Measurements from ENCODE around the gene SCAF8. TPM values are rescaled to one million over a fixed set of nuclear protein-coding genes. Genes with fewer than 3 reads are reported as not detected.

SCAF8 gene
- total RNA-seq, 2 experiments from 2014 or later: 39.8 to 43.8 TPM

DNA sequence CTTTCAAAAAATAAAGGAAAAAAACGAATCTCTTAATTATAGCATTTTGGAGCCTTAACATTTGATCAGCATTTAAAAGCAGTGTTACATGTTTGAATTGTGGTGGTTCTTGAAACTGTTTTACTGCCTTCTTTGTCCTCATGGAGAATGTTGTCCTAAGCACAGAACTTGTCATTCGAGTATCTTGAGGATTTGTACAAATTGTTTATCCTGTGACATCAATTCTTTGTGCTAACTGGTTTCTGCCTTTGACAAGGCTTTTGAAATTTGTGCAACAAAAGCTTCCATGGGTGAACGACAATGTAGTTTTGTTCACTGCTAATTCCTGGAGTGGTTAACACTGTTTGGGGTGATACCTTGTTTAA is 130.8 kb downstream of the SCAF8 start:
- Mint-ChIP-seq H3K36me3 (peaks cover 3% of the 10 kb centered on the region), H3K9me3 (no peaks in the 10 kb centered on the region), H3K27me3 (no peaks in the 10 kb centered on the region), H3K4me1 (peaks cover 8% of the 10 kb centered on the region), H3K27ac (no peak overlapping the region), H3K4me3 (no peak overlapping the region)
- no peak for DNase-seq

DNA sequence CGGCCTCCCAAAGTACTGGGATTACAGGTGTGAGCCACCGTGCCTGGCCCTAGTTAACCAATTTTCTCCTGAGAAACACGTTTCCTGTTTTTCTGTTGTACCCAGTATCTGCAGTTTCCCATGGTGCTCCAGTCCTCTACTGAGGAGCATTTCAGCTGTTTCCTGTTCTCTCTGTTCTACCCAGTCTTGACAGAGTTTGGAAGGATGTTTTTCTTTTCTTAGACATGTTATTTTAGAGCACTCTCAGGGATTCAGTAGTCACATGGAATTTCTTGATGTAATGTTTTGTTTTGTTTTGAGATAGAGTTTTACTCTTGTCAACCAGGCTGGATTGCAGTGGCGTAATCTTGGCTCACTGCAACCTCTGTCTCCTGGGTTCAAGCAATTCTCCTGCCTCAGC is 132.1 kb downstream of the SCAF8 start:
- H3K4me3 Mint-ChIP-seq: no peak overlapping the region
- H3K27ac Mint-ChIP-seq: no peak overlapping the region
- no peaks in the 10 kb centered on the region for H3K9me3 Mint-ChIP-seq
- peaks cover 3% of the 10 kb centered on the region for H3K36me3 Mint-ChIP-seq
- H3K27me3 Mint-ChIP-seq: no peaks in the 10 kb centered on the region
- H3K4me1 Mint-ChIP-seq: peaks cover 8% of the 10 kb centered on the region
- DNase-seq: no peak

DNA sequence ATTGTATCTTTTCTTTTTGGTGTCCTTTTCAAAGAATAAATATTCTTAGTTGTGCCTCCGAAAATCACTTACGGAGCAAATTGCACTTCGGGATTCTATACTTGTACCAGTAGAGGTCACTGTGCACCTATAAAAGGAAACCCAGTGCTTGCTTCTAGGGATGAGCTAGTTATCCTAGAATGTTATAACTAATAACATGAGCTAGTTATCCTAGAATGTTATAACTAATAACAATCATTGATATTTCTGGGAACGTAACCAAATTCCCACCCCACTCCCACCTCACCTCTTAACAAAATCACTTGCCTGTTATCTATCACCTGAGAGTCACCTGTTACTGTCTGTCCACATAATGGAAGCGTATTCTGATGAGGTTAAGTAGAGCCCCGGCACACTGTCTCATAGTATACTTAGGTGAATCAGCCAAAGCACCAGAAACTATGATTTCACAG is 135.0 kb downstream of the SCAF8 start:
- H3K9me3 Mint-ChIP-seq: no peaks in the 10 kb centered on the region
- peaks cover 3% of the 10 kb centered on the region for H3K36me3 Mint-ChIP-seq
- DNase-seq: no peak
- H3K27me3 Mint-ChIP-seq: no peaks in the 10 kb centered on the region
- H3K27ac Mint-ChIP-seq: no peak overlapping the region
- H3K4me1 Mint-ChIP-seq: peaks cover 8% of the 10 kb centered on the region
- no peak overlapping the region for H3K4me3 Mint-ChIP-seq

DNA sequence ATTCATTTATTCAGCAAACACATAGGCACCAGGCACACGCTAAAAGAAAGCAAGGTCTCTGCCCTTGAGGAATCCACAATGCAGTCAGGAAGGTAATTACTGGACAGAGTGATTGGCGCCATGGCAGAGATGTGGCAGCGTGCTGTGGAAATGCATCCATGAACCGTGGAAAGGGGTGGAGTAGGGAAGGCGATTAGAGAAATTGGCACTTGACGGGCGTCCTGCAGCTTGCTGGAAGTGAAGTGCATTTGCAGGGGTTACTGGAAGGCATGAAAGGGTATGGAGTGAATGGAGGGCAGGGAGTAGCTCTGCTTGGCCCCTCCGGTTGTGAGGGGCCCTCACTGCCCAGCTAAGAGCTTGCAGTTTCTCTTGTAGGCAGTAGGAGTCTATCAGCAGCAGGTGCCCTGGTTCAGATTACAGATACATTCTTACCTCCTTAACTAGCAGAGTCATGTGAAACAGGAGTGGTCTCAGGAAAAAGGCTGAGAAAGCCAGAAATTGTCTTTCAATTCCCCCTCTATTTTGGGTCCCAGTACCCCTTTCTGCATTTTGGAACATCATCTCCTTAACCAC is 139.4 kb downstream of the SCAF8 start:
- Mint-ChIP-seq H3K36me3 (no peaks in the 10 kb centered on the region), H3K4me1 (peaks cover 3% of the 10 kb centered on the region), H3K9me3 (no peaks in the 10 kb centered on the region), H3K27me3 (no peaks in the 10 kb centered on the region), H3K27ac (no peak overlapping the region), H3K4me3 (no peak overlapping the region)
- DNase-seq: no peak

DNA sequence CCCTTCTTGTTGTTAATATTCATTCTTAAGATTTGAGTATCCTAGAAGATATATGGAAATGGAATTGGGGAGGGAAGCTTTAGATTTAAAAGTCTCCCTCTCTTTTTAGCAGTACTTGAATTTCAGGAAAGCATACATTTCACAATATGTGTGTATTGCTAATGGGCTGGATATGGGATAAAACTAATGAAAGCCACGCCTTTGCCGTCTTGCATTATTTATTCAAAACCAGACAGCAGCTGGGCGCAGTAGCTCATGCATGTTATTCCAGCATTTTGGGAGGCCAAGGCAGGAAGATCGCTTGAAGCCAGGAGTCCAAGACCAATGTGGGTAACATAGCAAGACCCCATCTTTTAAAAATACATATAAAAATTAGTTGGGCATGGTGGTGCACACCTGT is 140.3 kb downstream of the SCAF8 start:
- Mint-ChIP-seq H3K27me3 (no peaks in the 10 kb centered on the region), H3K9me3 (no peaks in the 10 kb centered on the region), H3K36me3 (peaks cover under 1% of the 10 kb centered on the region), H3K4me1 (peaks cover 6% of the 10 kb centered on the region), H3K4me3 (no peak overlapping the region), H3K27ac (no peak overlapping the region)
- no peak for DNase-seq

DNA sequence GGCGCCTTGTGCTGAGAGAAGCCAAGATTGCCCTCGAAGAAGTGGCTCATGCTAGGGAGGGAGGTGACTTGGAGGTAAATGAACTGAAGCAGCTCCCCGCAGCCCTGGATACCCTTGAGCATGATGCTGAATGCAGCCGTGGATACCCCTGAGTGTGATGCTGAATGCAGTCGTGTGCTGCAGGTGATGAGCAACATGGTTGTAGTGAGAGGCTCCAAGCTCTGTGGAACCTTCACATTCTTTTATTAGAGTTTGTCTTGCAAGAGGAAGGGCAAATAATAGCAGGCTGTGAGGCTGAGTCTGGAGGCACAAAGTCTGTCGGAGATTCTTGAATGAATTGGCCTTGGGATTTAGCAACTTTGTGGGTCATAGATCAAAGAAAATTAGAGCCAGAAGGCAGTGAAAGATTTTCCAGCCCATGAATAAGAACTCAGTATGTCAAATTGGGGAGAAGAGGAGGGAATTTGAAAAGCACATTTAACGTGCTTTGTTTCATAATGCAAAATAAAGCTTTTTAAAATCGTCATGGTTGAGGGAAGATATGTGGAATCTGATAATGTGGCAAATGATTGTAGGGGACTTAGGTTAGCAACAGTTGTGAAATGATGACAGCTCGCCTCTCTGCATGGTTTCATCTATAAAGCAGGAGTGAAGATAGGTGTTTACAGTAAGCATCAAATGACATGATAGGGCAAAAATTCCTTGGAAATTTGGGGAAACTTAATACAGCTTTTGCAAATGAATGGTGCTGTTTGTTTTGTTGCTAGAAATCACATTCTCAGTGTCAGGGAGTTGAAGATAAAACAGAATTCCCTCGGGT is 141.8 kb downstream of the SCAF8 start:
- Mint-ChIP-seq H3K27me3 (no peaks in the 10 kb centered on the region), H3K4me1 (peaks cover 6% of the 10 kb centered on the region), H3K36me3 (peaks cover 4% of the 10 kb centered on the region), H3K4me3 (no peak overlapping the region), H3K9me3 (no peaks in the 10 kb centered on the region), H3K27ac (no peak overlapping the region)
- no peak for DNase-seq

DNA sequence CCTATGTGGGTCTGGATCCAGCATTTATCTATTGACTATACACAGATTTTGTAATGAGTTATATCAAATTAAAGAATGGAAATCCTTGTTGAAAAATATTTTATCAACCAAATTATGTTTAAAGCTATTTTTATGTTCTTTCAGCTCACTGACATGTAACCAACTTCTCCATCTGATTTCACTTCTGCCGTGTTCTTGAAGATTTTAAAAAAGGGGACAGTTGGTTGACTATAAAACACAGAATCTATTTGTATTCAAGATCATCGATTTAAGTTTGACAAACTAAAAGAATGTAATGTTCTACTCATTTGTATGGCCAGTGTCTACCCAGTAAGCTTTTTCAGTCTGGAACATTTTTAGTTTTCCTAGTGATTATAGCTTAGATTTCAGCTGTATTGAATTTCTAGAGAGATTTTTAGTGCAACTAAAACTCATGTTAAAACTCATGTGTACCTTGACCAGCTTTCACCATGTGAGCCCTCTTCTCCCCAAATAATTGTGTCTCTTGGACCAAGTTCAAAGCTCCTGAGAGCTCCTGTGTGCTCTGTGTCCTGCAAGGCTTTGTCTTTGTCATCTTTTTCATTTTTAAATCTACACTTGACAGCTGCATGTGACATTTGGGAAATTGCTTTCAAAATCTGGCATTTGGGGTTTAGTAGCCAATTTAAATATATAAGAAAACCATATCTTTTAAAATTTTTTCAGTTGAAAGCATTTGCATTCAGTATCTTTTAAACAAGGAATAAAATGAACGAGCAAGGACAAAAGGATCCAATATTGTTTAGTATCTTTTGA is 143.5 kb downstream of the SCAF8 start:
- Mint-ChIP-seq H3K9me3 (no peaks in the 10 kb centered on the region), H3K27me3 (no peaks in the 10 kb centered on the region), H3K4me3 (no peak overlapping the region), H3K36me3 (peaks cover 4% of the 10 kb centered on the region), H3K27ac (no peak overlapping the region), H3K4me1 (peaks cover 6% of the 10 kb centered on the region)
- DNase-seq: no peak

DNA sequence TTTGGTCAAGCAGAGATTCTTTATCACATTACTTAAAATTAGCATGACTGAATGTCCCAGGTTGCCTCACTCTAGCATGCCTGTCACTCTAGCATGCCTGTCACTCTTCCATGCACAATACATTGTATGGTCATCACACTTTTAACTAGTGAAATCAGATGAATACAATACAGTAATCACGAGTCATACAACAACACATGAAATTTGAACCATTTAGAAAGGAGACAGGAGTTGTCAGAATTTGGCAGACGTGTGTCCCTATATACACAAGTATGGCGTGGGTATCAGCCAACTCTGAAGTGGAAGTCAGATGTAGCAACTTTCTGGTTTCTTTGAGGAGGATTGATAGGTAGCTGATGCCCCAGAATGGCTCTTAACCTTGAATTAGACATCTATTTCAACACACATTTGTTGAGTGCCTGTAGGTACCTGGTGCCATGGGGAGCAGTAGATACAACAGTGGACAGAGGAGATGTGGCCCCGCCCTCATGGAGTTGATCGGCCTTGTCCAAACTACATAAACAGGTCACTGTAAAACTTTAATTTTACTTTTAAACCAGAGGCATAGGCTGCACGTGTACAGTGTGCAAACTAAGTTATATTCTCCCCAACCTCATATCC is 145.8 kb downstream of the SCAF8 start:
- no peak overlapping the region for H3K4me3 Mint-ChIP-seq
- H3K4me1 Mint-ChIP-seq: peaks cover 6% of the 10 kb centered on the region
- peaks cover 8% of the 10 kb centered on the region for H3K36me3 Mint-ChIP-seq
- no peaks in the 10 kb centered on the region for H3K27me3 Mint-ChIP-seq
- DNase-seq: no peak
- H3K9me3 Mint-ChIP-seq: peaks cover 2% of the 10 kb centered on the region
- no peak overlapping the region for H3K27ac Mint-ChIP-seq

DNA sequence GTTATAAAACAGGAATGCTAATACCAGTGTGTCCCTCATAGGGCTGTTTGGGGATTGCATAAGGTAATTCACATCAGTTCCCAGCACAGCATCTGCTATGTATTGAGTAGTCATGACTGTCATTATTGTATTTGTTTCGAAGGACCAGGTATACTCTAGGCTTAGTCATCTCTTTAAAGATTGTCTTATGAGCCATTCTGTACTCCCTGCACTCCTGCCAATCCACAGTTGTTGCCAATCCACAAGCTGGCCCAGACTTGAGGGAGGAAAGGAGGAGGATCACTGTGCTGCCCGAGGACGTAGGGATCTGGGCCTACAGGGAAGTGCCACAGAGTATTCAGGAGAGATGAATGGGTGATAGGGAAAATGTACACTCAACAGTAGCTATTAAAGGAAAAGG is 148.9 kb downstream of the SCAF8 start:
- Mint-ChIP-seq H3K9me3 (peaks cover 2% of the 10 kb centered on the region), H3K4me3 (no peak overlapping the region), H3K4me1 (peaks cover 6% of the 10 kb centered on the region), H3K27ac (no peak overlapping the region), H3K36me3 (peaks cover 21% of the 10 kb centered on the region), H3K27me3 (no peaks in the 10 kb centered on the region)
- DNase-seq: no peak

Other genes with a start within 250 kb of the SCAF8 start
- gene CNKSR3, start 222.7 kb upstream of the SCAF8 start, total RNA-seq: 1 to 10 TPM; 1.1 to 1.3 TPM

Measured in activated naive CD8-positive, alpha-beta T cell treated with anti-CD3 and anti-CD28 coated beads for 36 hours (primary cell).